Measurements from ENCODE around the gene PTBP3.

The PTBP3 gene

DNA sequence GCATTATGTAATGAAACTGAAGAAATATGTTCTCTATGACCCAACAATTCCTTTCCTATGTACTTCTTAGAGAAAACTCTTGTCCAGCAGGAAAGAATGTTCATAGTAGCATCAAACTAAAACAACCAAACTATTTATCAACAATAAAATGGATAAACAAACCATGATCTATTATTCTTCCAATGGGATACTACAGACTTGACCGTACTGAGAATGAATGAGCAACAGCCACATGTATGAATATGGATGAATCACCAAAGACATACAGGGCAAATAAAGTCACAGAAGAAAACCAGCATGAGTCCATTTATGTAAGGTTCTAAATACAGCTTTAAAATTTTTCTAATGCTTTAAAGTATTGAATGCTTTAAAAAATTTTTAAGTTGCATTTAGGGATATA lies 84.7 kb downstream of the PTBP3 start (continued):
- no peak for TF ChIP-seq ZNF791 (tag by site-specific recombination; IDR thresholded peaks at IDR 0.05)
- TF ChIP-seq ZNF529 (tag by site-specific recombination; IDR thresholded peaks at IDR 0.05; ENCODE audit: insufficient replicate concordance): no peak
- no peak for TF ChIP-seq ZNF174 (tag by site-specific recombination; IDR thresholded peaks at IDR 0.05)
- TF ChIP-seq, protein P1, sequence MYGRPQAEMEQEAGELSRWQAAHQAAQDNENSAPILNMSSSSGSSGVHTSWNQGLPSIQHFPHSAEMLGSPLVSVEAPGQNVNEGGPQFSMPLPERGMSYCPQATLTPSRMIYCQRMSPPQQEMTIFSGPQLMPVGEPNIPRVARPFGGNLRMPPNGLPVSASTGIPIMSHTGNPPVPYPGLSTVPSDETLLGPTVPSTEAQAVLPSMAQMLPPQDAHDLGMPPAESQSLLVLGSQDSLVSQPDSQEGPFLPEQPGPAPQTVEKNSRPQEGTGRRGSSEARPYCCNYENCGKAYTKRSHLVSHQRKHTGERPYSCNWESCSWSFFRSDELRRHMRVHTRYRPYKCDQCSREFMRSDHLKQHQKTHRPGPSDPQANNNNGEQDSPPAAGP (tag by site-specific recombination; IDR thresholded peaks at IDR 0.05): no peak

DNA sequence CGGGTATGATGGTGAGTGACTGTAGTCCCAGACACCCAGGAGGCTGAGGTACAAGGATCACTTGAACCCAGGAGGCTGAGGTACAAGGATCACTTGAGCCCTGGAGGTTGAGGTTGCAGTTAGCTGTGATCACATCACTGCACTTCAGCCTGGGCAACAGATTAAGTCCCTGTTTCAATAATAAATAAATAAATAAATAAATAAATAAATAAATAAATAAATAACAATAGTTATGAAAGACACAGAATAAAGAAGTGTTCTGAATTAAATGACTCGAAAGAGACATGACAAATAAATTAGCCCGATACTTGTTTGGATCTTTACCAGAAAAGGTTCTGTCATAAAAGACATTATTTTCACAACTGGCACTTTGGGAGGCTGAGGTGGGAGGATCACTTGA lies 86.3 kb downstream of the PTBP3 start:
- no peak overlapping the region for H3K4me3 ChIP-seq (ENCODE audit: low read depth, low read length)
- peaks cover 0 to 4% of the 10 kb centered on the region in 2 experiments; a peak in 1 of 3 replicates for H3K36me3 ChIP-seq (ENCODE audit: control insufficient read depth in 2 of 2, insufficient read depth in 1 of 2, low read length in 2 of 2)
- no peaks in the 10 kb centered on the region for H3K4me1 ChIP-seq (ENCODE audit: control insufficient read depth, insufficient read depth, low read length)
- ChIA-PET CTCF (interaction anchor here (0.7 to 0.9 kb wide), 2 partner anchors 13 to 18 kb away, joined by 3 to 4 read pairs; no protein-coding TSS in a partner anchor), POLR2A (no interaction called here)
- H3K27ac ChIP-seq (ENCODE audit: extremely low read depth, low read depth, low read length): no peak overlapping the region
- H3K9me3 ChIP-seq (ENCODE audit: control insufficient read depth, insufficient read depth, low read depth, low read length): no peaks in the 10 kb centered on the region
- TF ChIP-seq ZNF426 (tag by site-specific recombination; IDR thresholded peaks at IDR 0.05): peak; percentile 67
- TF ChIP-seq, protein P2, sequence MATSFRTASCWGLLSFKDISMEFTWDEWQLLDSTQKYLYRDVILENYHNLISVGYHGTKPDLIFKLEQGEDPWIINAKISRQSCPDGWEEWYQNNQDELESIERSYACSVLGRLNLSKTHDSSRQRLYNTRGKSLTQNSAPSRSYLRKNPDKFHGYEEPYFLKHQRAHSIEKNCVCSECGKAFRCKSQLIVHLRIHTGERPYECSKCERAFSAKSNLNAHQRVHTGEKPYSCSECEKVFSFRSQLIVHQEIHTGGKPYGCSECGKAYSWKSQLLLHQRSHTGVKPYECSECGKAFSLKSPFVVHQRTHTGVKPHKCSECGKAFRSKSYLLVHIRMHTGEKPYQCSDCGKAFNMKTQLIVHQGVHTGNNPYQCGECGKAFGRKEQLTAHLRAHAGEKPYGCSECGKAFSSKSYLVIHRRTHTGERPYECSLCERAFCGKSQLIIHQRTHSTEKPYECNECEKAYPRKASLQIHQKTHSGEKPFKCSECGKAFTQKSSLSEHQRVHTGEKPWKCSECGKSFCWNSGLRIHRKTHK (tag by site-specific recombination; IDR thresholded peaks at IDR 0.05): no peak
- TF ChIP-seq ZNF654 (tag by site-specific recombination; IDR thresholded peaks at IDR 0.05; ENCODE audit: low read depth): peak; percentile 17; the same call in 1 of the 2 replicates
- TF ChIP-seq ZNF623 (tag by site-specific recombination; IDR thresholded peaks at IDR 0.05): peak; percentile 53
- no peak for TF ChIP-seq OVOL3 (tag by site-specific recombination; IDR thresholded peaks at IDR 0.05)
- 0 out of 2 replicates have a peak, but pooled peaks have one; percentile 8 for TF ChIP-seq ZNF138 (tag by site-specific recombination; IDR thresholded peaks at IDR 0.05; ENCODE audit: borderline replicate concordance)
- TF ChIP-seq, protein P3, sequence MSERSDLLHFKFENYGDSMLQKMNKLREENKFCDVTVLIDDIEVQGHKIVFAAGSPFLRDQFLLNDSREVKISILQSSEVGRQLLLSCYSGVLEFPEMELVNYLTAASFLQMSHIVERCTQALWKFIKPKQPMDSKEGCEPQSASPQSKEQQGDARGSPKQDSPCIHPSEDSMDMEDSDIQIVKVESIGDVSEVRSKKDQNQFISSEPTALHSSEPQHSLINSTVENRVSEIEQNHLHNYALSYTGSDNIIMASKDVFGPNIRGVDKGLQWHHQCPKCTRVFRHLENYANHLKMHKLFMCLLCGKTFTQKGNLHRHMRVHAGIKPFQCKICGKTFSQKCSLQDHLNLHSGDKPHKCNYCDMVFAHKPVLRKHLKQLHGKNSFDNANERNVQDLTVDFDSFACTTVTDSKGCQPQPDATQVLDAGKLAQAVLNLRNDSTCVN (tag by site-specific recombination; optimal IDR thresholded peaks at IDR 0.05): no peak
- TF ChIP-seq ZNF140 (tag by site-specific recombination; IDR thresholded peaks at IDR 0.05): peak; percentile 65; the same call in 1 of the 2 replicates
- no peak for TF ChIP-seq ZNF530 (tag by site-specific recombination; IDR thresholded peaks at IDR 0.05; ENCODE audit: low read depth)
- TF ChIP-seq, protein P4, sequence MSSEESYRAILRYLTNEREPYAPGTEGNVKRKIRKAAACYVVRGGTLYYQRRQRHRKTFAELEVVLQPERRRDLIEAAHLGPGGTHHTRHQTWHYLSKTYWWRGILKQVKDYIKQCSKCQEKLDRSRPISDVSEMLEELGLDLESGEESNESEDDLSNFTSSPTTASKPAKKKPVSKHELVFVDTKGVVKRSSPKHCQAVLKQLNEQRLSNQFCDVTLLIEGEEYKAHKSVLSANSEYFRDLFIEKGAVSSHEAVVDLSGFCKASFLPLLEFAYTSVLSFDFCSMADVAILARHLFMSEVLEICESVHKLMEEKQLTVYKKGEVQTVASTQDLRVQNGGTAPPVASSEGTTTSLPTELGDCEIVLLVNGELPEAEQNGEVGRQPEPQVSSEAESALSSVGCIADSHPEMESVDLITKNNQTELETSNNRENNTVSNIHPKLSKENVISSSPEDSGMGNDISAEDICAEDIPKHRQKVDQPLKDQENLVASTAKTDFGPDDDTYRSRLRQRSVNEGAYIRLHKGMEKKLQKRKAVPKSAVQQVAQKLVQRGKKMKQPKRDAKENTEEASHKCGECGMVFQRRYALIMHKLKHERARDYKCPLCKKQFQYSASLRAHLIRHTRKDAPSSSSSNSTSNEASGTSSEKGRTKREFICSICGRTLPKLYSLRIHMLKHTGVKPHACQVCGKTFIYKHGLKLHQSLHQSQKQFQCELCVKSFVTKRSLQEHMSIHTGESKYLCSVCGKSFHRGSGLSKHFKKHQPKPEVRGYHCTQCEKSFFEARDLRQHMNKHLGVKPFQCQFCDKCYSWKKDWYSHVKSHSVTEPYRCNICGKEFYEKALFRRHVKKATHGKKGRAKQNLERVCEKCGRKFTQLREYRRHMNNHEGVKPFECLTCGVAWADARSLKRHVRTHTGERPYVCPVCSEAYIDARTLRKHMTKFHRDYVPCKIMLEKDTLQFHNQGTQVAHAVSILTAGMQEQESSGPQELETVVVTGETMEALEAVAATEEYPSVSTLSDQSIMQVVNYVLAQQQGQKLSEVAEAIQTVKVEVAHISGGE (tag by site-specific recombination; conservative IDR thresholded peaks at IDR 0.05; ENCODE audit: low read depth): peak; percentile 57
- TF ChIP-seq, protein P5, sequence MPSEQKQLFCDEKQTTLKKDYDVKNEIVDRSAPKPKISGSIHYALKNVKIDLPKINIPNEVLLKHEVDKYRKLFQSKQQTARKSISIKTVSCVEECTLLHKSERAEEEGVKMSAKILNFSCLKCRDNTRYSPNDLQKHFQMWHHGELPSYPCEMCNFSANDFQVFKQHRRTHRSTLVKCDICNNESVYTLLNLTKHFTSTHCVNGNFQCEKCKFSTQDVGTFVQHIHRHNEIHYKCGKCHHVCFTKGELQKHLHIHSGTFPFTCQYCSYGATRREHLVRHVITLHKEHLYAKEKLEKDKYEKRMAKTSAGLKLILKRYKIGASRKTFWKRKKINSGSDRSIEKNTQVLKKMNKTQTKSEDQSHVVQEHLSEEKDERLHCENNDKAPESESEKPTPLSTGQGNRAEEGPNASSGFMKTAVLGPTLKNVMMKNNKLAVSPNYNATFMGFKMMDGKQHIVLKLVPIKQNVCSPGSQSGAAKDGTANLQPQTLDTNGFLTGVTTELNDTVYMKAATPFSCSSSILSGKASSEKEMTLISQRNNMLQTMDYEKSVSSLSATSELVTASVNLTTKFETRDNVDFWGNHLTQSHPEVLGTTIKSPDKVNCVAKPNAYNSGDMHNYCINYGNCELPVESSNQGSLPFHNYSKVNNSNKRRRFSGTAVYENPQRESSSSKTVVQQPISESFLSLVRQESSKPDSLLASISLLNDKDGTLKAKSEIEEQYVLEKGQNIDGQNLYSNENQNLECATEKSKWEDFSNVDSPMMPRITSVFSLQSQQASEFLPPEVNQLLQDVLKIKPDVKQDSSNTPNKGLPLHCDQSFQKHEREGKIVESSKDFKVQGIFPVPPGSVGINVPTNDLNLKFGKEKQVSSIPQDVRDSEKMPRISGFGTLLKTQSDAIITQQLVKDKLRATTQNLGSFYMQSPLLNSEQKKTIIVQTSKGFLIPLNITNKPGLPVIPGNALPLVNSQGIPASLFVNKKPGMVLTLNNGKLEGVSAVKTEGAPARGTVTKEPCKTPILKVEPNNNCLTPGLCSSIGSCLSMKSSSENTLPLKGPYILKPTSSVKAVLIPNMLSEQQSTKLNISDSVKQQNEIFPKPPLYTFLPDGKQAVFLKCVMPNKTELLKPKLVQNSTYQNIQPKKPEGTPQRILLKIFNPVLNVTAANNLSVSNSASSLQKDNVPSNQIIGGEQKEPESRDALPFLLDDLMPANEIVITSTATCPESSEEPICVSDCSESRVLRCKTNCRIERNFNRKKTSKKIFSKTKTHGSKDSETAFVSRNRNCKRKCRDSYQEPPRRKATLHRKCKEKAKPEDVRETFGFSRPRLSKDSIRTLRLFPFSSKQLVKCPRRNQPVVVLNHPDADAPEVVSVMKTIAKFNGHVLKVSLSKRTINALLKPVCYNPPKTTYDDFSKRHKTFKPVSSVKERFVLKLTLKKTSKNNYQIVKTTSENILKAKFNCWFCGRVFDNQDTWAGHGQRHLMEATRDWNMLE (tag by site-specific recombination; conservative IDR thresholded peaks at IDR 0.05; ENCODE audit: low read depth): peak; percentile 73
- 0 out of 2 replicates have a peak, but pooled peaks have one; percentile 35 for TF ChIP-seq ZNF266 (tag by site-specific recombination; IDR thresholded peaks at IDR 0.05; ENCODE audit: low read depth)
- TF ChIP-seq FEZF1 (tag by site-specific recombination; IDR thresholded peaks at IDR 0.05): no peak
- no peak for TF ChIP-seq ZBTB48 (tag by site-specific recombination; IDR thresholded peaks at IDR 0.05)
- TF ChIP-seq ZNF394 (tag by site-specific recombination; IDR thresholded peaks at IDR 0.05; ENCODE audit: borderline replicate concordance): peak; percentile 83; the same call in 1 of the 2 replicates
- 0 out of 2 replicates have a peak, but pooled peaks have one; percentile 42 for TF ChIP-seq ZNF433 (tag by site-specific recombination; IDR thresholded peaks at IDR 0.05; ENCODE audit: low read depth)
- TF ChIP-seq, protein P6, sequence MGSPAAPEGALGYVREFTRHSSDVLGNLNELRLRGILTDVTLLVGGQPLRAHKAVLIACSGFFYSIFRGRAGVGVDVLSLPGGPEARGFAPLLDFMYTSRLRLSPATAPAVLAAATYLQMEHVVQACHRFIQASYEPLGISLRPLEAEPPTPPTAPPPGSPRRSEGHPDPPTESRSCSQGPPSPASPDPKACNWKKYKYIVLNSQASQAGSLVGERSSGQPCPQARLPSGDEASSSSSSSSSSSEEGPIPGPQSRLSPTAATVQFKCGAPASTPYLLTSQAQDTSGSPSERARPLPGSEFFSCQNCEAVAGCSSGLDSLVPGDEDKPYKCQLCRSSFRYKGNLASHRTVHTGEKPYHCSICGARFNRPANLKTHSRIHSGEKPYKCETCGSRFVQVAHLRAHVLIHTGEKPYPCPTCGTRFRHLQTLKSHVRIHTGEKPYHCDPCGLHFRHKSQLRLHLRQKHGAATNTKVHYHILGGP (tag by site-specific recombination; IDR thresholded peaks at IDR 0.05): no peak
- no peak for TF ChIP-seq ZNF473 (tag by site-specific recombination; IDR thresholded peaks at IDR 0.05)
